NCI-H2171 treated with DMSO at 0.1 percent for 48 hours (cell line): ENCODE measurements around the gene TAL2.

Experiments
- DNase-seq: peaks from one replicate; lab custom pipeline; 2025; lab: John Stamatoyannopoulos, UW

Gene TAL2

GRCh38 chr9:105662184-105663104, at the start of gene TAL2:
TSS of gene TAL2 (plus strand) at chr9:105662457. CDS start at chr9:105662497, 40 bp downstream.
- DNase-seq = no peak

GRCh38 chr9:105621001-105621400, 41.3 kb upstream of the TAL2 start:
- peak; percentile 90 for DNase-seq

DNA sequence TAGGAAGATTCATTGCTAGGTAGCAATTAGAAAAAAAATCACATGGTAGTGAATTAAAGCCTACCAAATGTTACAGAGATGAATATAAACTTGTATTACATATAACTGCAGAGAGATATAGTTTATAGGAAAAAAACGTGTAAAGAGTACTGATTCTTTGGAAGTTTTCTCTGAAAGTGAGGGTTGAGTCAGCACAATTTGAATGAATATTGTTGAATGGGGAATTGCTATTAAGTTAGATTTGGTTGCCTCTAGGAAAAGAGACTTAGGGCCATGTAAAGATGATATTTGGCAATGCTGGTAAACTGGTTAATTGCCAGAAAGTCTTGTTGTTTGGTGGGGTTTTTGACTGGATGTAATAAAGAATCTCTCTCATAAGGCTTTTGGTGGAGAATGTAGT, 37.2 kb upstream of the TAL2 start:
- no peak for DNase-seq

GRCh38 chr9:105632807-105633206, 29.4 kb upstream of the TAL2 start:
- DNase-seq = no peak

- no peak for DNase-seq
These were observed 28.8 kb upstream of the TAL2 start for GRCh38 chr9:105633411-105633810.

DNA sequence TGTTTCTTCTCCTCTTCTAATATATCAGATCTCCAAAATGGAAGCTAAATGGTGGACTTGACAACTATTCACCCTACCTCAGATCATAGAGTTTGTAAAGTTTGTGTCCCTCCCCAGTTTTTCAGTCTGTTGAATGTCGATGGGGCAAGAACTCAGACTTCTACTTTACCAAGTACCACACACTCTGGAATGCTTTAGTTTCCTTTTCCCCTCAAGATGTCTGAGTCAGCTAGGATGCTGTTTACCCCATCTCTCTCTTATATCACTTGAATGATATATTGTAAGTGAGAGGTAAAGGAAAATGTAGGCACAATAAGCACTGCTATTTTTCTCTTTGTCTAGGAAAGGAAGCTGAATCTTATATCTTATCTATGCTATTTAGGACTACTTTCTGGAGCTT, 25.9 kb upstream of the TAL2 start:
- no peak for DNase-seq

GRCh38 chr9:105637787-105638395, 24.4 kb upstream of the TAL2 start:
- DNase-seq = no peak

DNA sequence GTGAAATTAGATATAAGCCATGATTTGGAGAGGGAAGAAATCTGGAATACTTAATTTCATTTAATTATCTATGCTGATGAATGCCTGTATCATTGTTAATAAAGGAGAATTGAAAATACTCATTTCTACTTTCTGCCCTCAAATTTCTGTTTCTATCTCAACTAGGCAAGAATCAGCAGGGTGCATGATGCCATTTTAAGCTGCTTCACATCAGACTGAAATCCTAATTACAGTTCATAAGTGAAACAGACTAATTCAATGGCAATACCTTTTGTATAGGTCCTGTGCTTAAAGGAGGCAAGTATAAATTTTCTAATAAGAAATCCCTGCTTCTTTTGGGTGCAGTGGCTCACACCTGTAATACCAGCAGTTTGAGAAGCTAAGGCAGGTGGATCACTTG, 22.3 kb upstream of the TAL2 start:
- no peak for DNase-seq

- DNase-seq = no peak
These were observed 18.5 kb upstream of the TAL2 start for GRCh38 chr9:105643795-105644194.

- DNase-seq = peak; percentile 71
These were observed 15.2 kb upstream of the TAL2 start for GRCh38 chr9:105646879-105647594.

DNA sequence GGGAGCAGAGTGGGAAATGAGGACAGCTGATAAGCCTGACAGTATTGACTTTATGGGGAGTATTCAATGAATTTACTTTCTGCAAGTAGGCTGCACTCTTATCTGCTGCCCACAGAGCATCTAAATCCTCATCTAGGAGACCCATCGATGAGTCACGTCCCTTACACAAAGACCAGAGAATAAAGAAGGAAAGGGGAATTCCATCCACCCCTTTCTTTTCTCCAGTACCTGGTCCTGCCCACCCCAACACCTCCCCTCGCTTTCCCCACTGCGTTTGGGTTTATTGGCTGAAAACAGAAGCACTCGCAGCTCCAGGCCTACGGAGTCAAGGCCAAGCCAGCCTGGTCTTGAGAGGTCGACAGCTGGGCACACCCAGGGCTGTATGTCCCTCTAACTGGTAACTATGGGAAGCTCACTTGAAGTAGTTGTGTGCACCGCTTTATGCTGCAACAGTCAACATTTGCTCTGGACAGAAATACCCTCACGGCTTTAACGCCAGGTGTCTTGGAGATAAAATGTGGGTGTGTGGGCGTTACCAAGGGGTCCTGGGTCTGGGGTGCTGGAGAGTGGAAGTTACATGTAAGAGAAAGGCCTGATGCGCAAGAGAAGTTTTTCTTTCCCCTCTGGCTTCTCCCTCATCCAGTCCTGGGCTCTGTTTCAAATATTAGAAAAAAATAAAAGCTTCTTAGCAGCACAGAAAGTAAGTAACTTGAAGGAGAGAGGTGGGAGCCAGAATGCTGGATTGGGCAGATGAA, 14.5 kb upstream of the TAL2 start:
- DNase-seq = no peak

DNA sequence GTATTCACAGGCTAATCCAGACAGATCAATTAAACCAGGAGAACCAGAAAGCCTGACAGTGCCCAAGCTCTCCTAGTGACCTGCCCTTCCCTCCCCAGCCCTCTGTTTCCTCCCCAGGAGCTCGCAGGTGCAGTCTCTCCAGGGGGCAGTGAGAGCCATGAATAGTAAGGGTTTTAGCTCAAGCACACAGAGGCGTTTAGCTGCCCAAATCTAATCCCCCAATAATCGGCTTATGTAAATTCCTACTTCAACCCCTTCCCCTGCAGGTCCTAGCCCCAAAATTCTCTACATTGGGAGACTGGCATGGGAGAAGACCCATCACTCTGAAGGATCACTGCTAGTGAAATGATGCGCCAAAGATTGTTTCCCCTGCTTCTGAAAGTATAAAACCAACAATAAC, 10.5 kb upstream of the TAL2 start:
- DNase-seq = no peak

GRCh38 chr9:105656131-105656921, 5.9 kb upstream of the TAL2 start:
- DNase-seq = peak; percentile 55

- DNase-seq = no peak
These were observed 3.9 kb upstream of the TAL2 start for GRCh38 chr9:105658351-105658750.

GRCh38 chr9:105661011-105661410, 1.2 kb upstream of the TAL2 start:
- no peak for DNase-seq

DNA sequence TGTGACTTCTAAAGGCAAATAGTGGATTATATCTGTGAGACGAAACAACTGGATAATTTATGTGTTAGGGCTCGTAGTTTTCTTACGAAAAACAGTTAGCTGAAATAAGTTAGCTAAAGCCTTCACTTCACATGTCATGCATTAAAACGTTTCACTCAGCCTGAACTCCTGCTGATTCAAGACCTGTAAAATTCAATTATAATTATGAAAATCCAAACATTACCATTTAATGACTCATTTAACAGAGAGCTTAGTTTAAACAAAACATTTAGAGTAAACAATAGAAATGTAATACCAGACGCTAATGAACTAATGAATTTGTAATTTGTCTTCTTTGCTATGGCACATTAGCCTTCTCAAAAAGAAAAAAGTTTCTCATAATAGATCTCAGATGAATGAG, 1.7 kb downstream of the TAL2 start:
- no peak for DNase-seq

DNA sequence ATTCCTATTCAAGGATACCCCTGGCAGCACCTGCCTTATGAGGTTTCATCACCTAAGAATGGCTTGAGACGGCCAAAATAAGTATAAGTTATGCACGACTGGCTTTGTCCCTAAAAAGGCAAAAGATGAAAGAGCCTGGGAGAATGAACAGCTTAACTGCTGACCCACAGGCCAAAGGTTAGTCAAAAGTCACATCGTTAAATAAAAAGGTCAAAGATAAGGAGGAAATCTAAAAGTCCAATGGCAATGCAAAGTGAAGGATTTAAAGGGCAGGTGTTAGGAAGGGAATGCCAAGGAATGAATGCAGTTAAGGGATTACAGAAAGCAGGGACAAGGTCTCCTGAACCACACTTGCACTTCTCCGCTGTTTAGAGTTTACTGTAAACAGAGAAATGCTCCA, 5.6 kb downstream of the TAL2 start:
- no peak for DNase-seq

DNA sequence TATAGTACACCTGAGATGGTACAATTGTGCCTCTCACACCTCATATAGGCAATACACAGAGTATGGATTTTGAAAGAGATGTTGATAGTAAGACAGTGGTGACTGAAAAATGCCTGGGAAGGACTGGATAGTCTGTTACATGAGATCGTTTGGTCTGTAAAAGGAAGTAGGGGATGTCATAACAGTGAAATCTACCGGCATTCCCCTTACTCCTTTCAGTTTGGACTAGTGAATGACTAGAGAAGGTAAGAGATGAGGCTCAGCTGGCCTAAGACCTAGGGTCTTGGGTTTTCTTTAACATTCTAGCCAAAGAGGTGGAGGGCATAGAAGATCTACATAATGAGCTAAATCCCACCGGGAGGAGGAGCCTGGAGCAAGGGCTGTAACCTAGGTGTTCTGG, 8.1 kb downstream of the TAL2 start:
- no peak for DNase-seq

- no peak for DNase-seq
These were observed 8.5 kb downstream of the TAL2 start for GRCh38 chr9:105670775-105671174.

- no peak for DNase-seq
These were observed 10.5 kb downstream of the TAL2 start for GRCh38 chr9:105672711-105673234.

DNA sequence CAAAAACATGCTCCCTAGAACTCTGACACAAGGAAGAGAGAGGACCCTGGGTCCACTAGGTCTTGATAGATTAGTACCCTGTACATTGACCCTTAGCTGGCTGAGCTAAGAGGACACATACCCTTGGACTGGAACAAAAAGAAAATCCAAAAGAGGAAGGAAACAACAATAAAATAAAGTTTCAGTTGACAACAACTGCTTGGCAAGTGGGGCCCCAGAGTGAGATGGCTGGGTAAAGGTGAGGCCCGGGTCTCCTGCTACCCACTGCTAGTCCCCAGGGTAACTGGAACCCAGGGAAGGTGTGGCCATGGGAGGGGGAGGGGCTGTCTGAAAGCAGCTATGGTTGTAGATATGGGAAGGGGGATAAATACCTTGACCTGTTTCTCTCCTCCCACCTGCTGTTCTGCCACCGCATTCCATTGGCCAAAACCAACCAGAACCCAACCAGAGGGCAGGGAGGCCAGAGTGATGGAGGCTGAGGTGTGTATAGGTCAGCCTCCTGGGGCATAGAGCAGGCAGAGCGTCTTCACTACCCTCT, 11.7 kb downstream of the TAL2 start:
- no peak for DNase-seq
